ENCODE data around the gene DOCK7.
"Not testable (repeated sequence)": the region's sequence is repeated elsewhere in the genome, so short reads cannot be mapped to it uniquely, and the experiment has no call there.

The DOCK7 gene

DNA sequence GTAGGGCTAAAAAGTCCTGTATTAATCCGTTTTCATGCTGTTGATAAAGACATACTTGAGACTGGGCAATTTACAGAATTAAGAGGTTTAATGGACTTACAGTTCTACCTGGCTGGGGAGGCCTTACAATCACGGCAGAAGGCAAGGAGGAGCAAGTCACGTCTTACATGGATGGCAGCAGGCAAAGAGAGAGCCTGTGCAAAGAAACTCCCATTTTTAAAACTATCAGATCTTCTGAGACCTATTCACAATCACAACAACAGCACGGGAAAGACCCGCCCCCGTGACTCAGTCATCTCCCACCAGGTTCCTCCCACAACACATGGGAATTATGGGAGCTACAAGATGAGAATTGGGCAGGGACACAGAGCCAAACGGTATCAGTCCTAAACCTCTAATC lies 6.3 kb upstream of the DOCK7 start:
- DNase-seq, result not testable (repeated sequence)

DNA sequence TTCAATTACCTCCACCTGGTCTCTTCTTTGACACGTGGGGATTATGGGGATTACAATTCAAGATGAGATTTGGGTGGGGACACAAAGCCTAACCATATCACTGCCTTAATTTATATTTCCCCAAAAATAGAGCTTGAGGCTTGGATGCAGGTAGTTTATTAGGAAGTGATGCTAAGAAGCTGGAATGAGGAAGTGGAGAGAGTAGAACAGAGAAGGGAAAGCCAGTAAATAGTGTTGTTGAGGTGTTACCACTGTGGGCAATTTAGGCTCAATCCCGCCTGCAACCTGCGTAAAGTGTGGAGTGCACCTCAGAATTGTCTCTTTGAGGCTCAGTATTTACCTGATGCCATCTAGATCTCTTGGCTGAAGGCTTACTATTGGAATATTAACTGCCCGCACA lies 4.9 kb upstream of the DOCK7 start:
- no peak for DNase-seq

DNA sequence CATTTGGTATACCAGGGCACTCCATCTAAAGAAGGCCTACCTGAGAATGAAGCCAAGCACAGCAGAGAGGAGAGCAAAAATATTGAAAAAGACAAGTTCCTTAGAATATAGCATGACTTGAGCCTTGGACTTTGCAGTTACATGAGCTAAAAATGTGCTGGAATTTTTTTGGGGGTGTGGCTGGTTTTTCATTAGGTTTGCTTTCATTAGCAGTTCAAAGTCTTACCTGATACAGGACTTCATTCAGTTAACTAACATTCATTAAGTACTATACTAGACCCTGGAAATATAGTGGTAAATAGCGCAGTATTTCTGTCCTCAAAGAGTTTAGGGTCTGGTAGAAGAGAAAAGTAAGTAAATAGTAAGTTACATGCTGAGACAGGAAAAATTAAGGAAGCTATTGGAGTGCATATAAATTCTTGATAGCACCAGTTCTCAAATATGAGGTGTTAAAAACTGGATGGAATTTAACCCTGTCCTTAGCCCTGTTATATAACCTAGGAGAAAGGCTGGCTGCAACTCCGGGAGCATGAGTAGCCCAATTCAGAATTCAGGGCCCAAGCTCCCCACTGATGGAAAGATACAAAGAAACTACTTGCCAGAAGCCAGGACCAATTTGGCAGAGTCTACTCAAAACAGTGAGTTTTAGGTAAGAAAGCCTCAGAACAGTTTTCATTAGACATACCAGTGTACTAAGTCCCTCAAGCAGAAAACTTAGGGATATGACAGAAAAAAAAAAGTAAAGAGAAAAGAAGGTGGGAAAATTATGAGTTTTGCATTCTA lies 3.1 kb upstream of the DOCK7 start:
- no peak for DNase-seq

DNA sequence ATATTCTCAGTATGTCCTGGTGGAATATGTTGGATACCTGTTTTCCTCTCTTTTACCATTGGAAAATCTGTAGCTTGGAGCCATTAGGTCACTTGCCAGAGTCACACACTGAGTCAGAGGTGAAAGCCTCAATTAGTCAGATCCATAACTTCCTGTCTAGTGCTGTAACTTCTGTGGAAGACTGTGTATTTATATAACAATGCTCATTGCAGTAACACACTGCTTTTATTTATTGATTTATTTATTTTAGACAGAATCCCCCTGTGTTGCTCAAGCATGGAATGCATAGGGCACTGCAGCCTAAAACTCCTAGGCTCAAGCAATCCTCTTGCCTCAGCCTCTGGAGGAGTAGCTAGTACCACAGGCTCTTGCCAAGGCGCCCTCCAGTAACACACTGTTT lies 1.3 kb upstream of the DOCK7 start:
- DNase-seq, result no peak

DNA sequence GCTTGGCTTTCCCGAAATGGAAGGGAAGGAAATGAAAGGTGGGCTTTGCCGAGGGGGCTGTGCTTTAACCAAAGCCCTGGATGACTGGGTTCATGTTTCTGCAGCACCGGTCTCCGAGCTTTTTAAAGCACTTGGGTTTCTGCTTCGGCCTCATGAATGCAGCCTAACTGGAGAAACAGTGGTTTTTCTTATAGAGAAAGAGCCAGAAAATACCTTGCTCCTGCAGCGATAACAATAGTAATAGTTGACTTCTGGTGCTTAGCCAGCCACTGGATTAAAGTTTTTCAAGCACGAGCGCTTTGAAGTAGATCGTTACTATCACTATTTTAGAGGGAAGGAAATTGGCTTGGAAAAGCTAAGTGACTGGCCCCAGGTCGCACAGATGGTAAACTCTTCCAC lies 500 bp upstream of the DOCK7 start:
- no peak for DNase-seq

DNA sequence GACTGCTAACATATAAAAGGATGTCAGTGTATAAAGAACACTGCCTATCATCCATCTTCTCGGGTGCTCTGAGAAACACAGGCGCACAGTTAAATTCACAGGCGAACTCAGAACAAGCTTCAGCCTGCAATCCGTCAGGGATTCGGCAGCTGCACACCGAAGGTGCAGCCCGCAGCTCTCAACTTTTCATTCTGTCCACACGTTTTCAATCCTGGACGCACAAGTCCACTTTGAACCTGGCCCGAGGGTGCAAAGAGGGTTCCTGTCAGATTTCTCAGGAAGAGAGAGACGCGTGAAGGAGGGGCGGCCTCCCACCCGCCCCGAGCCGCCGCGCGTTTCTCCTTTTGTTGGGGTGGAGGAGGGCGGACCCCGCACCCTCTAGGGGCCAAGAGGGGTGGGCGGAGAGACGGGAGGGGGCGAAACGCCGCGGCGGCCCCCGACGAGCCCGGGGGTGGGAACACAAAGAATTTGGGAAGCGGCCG lies 724 bp downstream of the DOCK7 start:
- peak; percentile 13 for DNase-seq

DNA sequence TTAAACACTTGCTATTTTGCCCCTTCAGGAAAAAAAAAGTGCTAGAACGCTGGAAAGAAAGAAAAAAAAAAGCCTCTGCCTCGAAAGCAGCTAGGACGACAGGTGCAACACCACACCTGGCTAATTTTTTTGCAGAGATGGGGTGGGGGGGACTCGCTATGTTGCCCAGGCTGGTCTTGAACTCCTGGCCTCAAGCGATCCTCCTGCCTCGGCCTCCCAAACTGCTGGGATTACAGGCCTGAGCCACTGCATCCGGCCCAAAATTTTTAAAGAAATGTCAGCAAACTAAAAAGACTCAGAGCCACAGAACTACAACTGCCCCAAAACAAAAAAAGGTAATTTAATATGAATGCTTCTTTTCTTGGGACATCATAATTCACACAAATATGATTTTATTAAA lies 1.4 kb downstream of the DOCK7 start:
- DNase-seq, result no peak

DNA sequence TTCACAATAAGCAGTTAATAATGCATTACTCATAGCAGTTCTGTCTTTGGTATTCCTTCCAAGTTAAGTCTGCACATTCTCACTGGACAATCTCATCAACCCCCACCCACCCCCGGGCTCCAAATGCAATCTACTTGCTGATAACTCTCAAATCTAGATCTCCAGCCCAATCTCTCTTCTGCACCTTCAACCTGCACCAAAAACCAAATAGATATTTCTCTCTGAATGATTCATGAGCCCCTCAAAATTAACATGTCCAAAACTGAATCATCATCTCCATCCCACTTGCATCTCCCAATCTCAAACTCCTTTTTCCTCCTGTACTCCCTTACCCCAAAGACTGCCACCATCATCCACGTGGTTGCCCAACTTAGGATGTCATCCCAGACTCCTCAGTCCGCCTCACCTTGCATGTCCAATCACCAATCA lies 2.7 kb downstream of the DOCK7 start:
- DNase-seq, result no peak

DNA sequence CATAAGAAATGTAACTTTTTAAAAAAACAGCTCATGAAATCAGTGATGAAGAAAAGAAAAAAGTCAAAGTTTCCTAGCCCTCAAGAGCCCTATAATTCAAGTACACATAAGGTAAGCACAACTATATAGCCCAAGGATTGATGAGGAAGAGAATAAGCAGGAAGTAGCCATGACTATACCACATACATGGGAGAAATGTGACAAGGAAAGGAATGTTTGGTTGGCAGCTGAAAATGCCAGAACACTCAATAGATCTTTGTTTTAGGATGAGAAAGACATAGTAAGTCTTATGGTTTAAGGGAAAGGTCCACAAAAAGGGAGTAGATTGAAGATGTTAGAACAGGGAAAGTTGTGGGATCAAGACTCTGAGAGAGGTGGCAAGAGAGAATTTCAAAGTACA lies 5.7 kb downstream of the DOCK7 start:
- DNase-seq, result no peak

DNA sequence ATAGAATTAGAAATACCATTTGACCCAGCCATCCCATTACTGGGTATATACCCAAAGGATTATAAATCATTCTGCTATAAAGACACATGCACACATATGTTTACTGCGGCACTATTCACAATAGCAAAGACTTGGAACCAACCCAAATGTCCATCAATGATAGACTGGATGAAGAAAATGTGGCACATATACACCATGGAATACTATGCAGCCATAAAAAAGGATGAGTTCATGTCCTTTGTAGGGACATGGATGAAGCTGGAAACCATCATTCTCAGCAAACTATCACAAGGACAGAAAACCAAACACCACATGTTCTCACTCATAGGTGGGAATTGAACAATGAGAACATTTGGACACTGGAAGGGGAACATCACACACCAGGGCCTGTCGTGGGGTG lies 7.2 kb downstream of the DOCK7 start:
- DNase-seq, result not testable (repeated sequence)

DNA sequence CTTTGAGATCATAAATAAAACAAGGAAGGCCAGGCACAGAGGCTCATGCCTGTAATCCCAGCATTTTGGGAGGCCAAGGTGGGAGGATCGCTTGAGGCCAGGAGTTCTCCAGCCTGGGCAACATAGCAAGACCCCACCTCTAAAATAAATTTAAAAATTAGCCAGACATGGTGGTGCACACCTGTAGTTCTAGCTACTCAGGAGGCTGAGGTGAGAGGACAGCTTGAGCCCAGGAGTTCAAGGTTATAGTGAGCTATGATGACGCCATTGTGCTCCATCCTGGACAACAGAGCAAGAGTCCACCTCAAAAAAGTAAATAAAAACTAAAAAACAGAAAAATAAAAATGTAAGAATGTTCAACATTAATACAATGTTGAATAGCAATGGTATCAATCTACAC lies 10.4 kb downstream of the DOCK7 start:
- DNase-seq, result not testable (repeated sequence)

DNA sequence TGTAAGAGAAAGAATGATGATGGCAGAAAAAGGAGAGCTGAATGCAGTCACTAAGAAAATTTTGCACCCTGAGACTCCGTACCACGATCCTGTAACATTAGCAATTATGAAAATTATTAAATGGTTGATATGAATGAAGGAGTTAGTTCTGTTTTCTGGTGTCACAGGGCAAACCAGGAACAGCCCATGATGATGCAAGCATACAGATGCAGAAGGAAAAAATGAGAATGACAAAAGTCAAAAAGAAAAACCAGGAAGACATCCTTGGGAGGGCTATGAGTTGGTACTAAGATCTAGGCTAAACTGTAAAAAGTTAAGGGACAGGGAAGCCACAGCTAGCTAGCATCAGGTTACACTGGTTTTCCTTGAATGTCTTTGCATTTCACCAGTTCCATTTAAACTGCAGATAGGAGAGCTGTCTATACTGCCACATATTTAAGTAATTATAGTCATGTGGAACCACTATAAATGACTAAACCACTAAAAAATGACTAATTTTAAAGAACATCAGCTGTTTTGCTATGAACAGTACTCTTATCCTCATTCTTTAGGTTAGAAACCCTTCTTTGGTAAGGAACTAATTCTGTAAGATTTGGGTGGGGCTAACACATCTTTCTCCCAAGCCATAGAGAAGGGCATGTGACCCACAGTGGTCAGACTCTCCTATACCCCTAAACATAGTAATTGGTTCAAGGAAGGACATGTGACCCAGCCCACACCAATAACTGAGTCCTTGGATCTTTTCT lies 11.4 kb downstream of the DOCK7 start:
- DNase-seq, result no peak

DNA sequence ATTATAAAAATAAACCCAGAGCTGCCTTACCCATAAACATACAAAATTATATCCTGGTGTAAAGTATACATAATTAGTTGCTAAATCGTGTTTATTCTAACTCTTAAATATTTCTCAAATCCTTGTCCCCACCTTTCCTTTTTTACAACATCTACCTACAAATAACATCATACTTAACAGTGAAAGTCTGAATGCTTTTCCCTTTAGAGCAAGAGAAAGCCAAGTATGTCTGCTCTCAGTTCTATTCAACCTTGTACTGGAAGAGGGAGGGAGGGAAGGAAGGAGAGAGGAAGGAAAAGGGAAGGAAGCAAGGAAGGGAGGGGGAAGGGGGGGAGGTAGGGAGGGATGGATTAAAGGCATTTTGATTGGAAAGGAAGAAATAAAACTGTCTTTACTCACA lies 14.6 kb downstream of the DOCK7 start:
- no peak for DNase-seq

DNA sequence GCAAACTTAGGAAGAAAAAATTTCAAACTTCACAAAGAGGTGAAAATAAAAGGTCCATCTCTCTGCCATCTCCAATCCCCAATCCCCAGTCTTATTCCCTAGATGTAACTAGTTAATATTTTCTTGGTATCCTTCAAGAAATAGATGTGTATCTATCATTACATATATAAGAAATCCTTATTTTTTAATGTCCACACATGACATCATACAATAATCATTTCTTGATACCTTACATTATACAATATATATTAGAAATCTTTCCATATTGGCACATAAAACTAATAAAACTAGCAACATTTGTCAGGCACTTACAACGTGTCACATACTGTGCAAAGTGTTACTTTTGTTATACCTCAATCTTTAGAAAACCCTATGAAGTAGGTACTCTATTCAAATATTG lies 16.2 kb downstream of the DOCK7 start:
- no peak for DNase-seq

DNA sequence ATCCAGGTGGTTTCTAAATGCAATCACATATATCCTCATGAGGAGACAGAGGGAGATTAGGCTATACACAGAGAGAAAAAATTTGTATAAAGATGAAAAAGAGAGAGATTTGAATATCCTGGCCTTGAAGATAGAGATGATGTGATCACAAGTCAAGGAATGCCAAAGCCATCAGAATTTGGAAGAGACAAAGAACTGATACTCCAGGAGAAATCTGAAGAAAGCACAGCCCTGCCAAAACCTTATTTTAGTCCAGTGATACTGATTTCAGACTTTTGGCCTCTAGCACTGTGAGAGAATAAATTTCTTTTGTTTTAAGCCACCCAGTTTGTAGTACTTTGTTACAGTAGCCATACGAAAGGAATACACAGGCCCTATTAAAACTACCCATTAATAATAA lies 33.4 kb downstream of the DOCK7 start:
- DNase-seq, result no peak

DNA sequence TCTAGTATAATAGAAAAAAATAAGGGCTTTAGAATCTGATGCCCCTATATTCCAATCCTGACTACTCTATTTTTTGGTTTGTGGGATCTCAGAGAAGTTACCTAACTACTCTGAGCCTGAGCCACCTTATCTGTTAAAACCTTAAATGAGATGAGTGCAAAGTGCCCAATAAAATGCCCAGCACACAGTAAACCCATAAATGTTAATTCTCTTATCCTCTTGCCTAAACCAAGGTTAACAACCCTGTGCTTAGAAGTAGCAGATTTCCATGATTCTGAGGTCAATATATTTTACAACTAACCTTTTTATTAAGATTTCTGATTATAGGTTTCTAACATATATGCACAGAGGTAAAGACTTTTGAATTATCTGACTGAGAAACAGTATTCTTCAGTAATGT lies 35.8 kb downstream of the DOCK7 start:
- no peak for DNase-seq

DNA sequence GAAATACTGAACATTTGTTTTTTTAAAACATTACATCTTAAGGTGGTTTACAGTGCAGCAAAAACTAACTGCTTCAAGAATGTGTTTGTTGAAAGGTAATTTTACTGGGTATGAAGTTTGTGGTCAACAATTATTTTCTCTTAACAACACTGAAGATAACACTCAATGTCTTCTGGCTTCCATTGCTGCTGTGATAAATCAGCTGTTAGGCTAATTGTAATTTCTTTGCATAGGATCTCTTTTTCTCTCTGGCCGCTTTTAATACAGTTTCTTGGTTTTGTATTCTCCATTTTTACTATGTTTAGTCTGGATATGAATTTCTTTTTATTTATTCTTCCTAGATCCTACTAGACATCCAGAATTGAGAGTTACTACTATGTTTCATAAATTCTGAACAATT lies 44.9 kb downstream of the DOCK7 start:
- DNase-seq, result no peak

DNA sequence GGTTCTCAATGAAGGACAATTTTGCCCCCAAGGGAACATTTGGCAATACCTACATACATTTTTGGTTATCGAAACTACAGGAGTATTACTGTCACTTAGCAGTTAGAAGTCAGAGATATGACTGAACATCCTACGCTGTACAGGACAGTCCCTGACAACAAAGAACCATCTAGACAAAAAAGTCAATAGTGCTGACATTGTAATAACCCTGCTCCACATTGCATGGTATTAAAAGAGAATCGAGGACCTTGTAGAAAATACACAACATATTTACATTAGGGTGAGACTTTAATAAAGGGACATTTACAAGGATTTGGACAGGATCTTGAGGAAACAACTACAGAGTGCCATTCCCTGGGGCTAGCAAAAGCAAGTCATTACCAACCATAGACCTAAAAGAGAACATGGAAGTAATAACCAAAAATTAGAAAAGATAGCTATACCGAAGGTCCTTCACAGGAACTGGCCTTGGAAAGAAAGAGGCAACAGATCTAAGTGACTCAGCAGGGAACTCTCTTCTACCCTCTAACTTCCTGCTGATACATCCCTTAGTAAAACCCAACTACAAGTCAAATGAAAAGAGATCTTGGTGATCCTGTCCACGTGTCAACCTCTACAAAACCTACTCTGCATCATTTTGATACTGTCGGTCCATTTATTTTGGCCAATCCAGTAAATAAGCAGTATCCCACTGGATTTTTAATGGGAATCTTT lies 50.6 kb downstream of the DOCK7 start:
- DNase-seq, result no peak

DNA sequence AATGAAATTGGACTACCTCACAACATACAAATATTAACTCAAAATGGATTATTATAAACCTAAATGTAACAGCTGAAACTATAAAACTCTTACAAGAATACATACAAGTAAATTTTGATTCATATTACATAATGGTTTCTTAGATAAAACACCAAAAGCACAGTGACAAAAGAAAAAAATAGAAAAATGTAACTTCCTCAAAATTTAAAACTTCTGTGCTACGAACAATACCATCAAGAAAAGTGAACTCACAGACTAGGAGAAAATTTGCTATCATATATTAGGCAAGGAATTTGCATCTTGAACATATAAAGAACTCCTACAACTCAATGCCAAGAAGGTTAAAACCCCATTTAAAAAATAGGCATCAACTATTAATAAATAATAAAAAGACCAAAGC lies 59.7 kb downstream of the DOCK7 start:
- DNase-seq, result no peak

DNA sequence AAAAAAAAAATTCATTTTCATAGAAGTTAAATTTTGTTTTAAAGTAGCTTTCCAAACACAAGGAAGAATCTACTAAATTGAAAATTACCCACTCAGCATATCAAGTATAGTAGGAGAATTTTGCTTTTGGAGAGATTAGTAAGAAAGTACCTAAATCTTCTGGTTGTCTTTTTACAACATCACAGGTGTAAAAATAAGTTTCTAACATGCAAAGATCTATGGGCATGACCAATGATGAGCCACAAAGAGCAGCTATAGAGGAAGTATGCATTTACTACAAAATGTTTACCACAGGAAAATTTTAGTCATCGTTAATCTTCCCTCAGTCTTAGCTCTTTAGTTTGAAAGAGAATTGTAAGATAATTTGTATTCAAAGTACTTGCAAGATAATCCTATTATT lies 62.8 kb downstream of the DOCK7 start:
- DNase-seq, result no peak

DNA sequence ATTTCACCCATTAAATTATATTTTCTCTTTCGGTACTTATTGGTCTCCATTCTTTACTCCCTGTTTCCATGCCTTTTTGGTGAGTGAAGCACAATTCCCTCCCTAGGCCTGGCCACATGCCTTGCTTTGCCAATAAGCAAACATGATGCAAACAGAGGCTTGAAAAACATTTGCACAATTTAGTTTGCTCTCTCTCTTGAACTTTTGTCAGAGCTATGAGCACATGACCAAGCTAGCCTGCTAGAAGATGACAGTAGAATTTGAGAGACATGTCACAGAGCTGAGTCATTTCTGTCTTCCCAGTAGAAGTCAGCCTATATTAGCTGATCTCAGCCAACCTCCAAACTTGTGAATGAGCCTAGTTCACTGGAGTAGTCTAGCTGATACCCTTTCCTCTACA lies 66.3 kb downstream of the DOCK7 start:
- peak; percentile 35 for DNase-seq

DNA sequence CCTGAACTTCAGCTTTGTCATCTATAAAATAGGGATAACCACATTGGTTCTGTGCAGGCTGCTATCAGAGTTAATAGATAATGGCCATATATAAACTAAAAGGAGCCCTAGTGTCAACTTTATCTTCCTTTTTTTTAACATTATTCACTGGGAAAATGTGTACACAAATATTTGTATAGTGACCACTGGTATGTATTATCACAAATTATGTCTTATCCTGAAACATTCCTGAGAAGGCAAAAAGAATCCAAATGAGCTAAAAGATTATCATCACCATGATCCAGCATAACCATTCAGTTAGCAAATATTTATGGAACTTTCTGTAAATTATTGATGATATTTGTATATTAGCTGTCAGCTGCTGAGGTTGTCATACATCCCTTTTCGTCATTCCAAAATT lies 74.3 kb downstream of the DOCK7 start:
- no peak for DNase-seq

DNA sequence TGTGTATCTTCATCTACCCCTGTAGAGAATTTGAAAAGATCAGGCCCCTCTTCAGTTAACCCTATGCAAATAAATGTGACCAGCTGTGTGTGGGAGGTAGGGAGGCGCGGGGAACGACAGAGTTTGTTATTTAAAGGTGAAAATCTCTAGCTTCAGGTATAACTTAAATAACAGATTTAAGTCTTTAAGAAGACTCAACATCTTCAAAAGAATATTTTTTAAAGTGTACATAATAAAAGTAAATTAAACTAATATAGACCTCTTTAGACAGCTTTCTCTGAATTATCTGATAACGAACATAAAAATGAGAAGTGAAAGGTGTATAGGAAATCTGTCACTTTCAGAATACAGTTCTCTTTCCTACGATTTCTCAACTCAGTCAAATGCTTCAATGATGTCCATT lies 74.9 kb downstream of the DOCK7 start:
- DNase-seq, result no peak

DNA sequence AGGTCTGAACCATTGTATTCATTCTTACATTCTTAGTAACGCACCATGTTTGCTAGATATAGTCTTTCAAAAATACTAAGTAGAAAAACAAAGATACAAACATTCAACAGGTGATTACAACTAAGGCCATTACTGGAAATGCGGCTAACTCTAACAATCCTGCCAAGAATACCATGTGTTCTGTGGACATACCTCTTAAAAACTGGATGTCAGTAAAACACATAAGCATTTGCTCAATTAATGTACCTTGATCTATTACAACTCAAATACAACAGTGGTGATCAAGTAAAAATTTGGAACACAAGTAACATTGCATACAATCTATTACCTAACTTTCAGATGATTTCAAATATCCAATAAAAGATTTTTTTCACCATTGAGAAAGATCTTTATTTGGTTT lies 75.4 kb downstream of the DOCK7 start:
- DNase-seq, result no peak
